ENCODE data around the gene HS6ST1.

The HS6ST1 gene

DNA sequence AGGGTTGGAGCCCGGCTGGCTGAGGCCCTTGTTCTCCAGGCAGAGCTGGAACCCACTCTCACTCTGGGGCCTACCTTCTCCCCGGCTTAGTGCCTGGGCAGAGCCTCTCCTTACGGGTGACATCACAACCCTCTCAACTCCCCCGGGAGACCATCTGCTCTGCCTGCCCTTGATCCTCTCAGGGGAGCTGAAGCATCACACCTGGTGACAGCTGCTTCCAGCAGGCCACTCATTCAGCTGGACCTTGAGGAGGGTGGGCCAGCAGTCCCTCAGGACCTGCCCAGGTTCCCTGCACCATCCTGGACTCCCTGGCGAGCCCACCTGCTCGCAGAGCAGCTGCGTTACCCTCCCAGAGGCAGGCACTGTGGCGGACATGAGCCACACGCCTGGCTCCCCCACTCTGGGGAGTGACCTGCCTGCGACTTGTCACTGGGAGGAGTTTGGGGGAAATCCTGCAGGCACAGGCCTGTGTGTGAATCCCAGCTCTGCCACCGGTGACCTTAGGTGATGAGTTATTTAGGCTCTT lies 13.1 kb downstream of the HS6ST1 start:
- H3K4me3 ChIP-seq (ENCODE audit: control insufficient read depth, low read depth, low read length), result no peak overlapping the region
- DNase-seq (ENCODE audit: low read depth), result peak; percentile 65

DNA sequence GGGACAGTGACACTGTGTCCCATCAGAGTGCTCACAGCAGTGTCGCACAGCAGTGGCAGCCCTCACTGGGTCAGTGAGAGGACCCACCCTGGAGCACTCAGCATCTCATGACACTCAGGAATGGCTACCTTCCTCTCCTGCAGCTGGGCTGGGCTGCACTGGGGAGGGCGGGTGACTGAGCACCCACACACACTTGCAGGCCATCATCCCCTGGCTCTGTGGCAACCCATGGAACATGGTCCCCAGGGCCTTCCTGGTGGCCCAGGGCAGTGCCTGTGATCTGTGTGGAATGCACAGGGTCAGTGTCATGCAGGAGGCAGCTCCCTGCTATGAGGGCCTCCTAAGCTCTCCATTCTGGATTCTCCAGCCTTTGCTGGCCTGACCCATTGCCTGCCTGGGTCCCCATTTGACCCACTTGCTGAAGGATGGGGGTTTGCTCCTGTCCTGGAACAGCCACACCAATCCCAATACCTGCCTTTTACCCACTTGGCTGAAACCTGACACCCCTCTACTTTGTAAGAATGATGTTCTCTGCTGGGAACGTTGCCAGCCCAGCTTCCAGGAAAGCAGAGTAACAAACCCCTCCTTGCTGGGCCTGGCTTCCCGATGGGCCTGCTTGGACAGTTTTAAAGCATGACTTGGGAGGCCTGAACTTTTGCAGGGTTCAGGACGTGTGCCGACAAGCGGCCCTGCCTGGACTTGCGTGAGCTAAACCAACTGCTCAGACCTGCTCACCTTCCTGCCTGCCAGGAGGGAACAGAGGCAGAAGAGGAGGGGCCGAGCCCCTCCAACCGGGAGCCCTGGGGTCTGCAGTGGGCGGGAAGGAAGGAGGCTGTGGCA lies 13.7 kb downstream of the HS6ST1 start:
- DNase-seq (ENCODE audit: low read depth), result peak; percentile 99
- H3K4me3 ChIP-seq (ENCODE audit: control insufficient read depth, low read depth, low read length), result no peak overlapping the region
- TF ChIP-seq, protein P1, sequence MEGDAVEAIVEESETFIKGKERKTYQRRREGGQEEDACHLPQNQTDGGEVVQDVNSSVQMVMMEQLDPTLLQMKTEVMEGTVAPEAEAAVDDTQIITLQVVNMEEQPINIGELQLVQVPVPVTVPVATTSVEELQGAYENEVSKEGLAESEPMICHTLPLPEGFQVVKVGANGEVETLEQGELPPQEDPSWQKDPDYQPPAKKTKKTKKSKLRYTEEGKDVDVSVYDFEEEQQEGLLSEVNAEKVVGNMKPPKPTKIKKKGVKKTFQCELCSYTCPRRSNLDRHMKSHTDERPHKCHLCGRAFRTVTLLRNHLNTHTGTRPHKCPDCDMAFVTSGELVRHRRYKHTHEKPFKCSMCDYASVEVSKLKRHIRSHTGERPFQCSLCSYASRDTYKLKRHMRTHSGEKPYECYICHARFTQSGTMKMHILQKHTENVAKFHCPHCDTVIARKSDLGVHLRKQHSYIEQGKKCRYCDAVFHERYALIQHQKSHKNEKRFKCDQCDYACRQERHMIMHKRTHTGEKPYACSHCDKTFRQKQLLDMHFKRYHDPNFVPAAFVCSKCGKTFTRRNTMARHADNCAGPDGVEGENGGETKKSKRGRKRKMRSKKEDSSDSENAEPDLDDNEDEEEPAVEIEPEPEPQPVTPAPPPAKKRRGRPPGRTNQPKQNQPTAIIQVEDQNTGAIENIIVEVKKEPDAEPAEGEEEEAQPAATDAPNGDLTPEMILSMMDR (conservative IDR thresholded peaks at IDR 0.05; ENCODE audit: control insufficient read depth, insufficient read depth, low read depth, low read length), result no peak

More for the DNA sequence above, 13.1 kb downstream of the HS6ST1 start:
- TF ChIP-seq, protein P1 (conservative IDR thresholded peaks at IDR 0.05; ENCODE audit: control insufficient read depth, insufficient read depth, low read depth, low read length), result no peak

DNA sequence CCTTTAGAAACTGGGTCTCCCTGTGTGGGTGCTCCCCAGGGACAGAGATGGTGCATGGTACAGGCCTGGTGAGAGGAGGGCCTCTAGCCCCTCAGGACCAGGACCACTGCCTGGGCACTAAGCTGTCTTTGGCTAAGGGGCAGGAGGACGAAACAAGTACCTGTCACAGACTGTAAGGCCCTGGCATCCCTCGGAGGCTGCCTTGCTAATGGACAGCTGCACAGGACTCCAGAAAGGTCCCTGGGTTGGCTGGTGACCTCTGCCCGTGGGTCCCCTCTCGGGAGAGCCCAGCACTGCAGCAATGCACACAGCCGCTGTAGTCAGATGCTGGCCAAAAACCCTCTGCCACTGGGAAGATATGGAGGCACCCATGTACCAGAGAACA lies 14.3 kb downstream of the HS6ST1 start:
- DNase-seq (ENCODE audit: low read depth), result no peak
- no peak overlapping the region for H3K4me3 ChIP-seq (ENCODE audit: control insufficient read depth, low read depth, low read length)
- TF ChIP-seq, protein P1 (conservative IDR thresholded peaks at IDR 0.05; ENCODE audit: control insufficient read depth, insufficient read depth, low read depth, low read length), result no peak

DNA sequence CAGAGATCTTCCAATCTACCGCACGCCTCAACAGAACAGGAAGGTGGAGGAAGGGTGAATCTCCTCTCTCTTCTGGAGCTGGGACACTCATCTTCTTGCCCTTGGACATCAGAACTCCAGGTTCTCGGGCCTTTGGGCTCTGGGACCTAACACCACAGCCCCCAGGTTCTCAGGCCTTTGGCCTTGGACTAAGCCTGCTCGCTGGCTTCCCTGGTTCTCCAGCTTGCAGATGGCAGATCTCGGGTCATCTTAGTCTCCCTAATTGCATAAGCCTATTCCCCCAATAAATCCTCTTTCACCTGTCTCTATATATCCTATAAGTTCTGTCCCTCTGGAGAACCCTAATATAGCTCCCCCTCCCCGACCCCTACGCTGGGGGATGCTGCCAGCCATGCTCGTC lies 14.8 kb downstream of the HS6ST1 start:
- TF ChIP-seq, protein P1 (conservative IDR thresholded peaks at IDR 0.05; ENCODE audit: control insufficient read depth, insufficient read depth, low read depth, low read length), result no peak
- no peak overlapping the region for H3K4me3 ChIP-seq (ENCODE audit: control insufficient read depth, low read depth, low read length)
- DNase-seq (ENCODE audit: low read depth), result no peak

DNA sequence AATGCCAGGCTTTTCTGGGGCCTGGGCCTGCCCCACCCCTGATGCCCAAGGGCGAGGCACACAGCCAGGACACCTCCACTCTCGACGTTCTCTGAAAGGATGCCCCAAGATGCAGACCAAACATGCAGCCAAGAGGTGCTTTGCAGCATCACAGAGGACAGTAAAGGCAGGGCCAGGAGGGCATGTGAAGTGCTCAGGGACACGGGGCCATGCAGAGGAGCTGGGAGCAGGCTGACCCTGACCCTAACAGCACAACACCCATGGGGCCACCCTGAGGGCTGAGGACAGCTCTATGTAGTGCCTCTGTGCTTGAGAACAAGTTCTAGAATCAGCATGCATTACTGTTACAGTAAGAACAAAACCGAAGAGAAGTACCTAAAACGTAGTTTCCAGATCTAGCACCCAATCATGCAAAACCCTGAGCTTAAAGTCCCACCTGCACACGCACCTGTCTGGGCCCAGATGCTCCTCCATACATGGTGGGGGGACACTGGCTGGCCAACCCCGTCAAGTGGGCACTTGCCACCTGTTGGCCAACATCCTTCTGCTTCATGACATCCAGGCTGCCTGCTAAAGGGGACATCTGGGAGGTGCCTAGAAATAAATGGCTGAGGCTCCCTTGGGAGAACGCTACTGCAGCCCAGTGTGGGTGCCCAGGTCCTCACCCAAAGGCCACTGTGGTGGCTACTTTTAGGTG lies 15.4 kb downstream of the HS6ST1 start:
- DNase-seq (ENCODE audit: low read depth), result no peak
- H3K4me3 ChIP-seq (ENCODE audit: control insufficient read depth, low read depth, low read length), result no peak overlapping the region
- TF ChIP-seq, protein P1 (conservative IDR thresholded peaks at IDR 0.05; ENCODE audit: control insufficient read depth, insufficient read depth, low read depth, low read length), result no peak

DNA sequence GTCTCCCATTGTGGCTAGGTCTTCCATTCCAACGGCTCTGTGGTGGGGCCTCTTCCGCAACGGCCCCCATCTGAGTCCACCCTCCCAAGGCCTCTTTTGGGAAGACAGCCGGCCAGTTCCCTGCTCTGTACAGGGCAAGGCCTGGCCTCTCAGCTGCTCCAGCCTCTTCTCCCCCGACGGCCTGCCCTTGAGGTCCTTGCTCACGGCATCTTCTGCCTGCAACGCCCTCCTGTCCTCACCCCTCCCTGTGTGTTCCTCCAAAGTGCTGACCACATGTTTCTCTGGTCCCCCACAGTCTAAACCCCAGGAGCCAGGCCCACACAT lies 16.0 kb downstream of the HS6ST1 start:
- TF ChIP-seq, protein P1 (conservative IDR thresholded peaks at IDR 0.05; ENCODE audit: control insufficient read depth, insufficient read depth, low read depth, low read length), result no peak
- no peak for DNase-seq (ENCODE audit: low read depth)

More for the DNA sequence above, 16.0 kb downstream of the HS6ST1 start:
- H3K4me3 ChIP-seq (ENCODE audit: control insufficient read depth, low read depth, low read length), result no peak overlapping the region
